Diencephalon (tissue), 1 donor: ENCODE results near the gene GPR146. TPM values are rescaled to one million over a fixed set of nuclear protein-coding genes. Genes with fewer than 3 reads are reported as not detected.
A peak's percentile ranks its signal among the peaks of the same experiment; 100 is the strongest.

ENCODE experiments used
- small RNA-seq: library from RNA; depleted of rRNA; stranded (forward); fragments of <200 nt; gene quantifications from one replicate; pipeline ENCODE3, GENCODE V24; 2014
- total RNA-seq: library from RNA; depleted of rRNA; stranded (reverse); fragments of >200 nt; gene quantifications from one replicate; pipeline ENCODE4 v1.2.3, GENCODE V29; 2014

Gene GPR146
- total RNA-seq, result 3.2 TPM

GRCh38 chr7:1044189-1045068 lies at the start of gene GPR146:
GPR146 (plus strand) TSS chr7:1044546; CDS start chr7:1057516, 12,970 bp downstream.

GRCh38 chr7:1087952-1088920 lies 43.9 kb downstream of the GPR146 start, which contains the start of gene GPER1:
GPER1 (plus strand) TSS chr7:1088113; CDS start chr7:1091729, 3,616 bp downstream.

Small RNAs within 50 kb of the gene (small RNA-seq; reads per million reads assigned to genes)
- 41.8 reads per million, percentile 96 among the genes with 10 or more reads in this experiment for gene MIR339

Other genes with a start within 250 kb of the GPR146 start
- gene SUN1, start 212.1 kb upstream of the GPR146 start, total RNA-seq, result 128 TPM
- gene GET4, start 168.0 kb upstream of the GPR146 start, total RNA-seq, result 17.5 TPM
- gene ADAP1, start 89.9 kb upstream of the GPR146 start, total RNA-seq, result 50.3 TPM
- 21.7 TPM for gene COX19, start 69.0 kb upstream of the GPR146 start, total RNA-seq
- not detected for gene CYP2W1, start 61.4 kb upstream of the GPR146 start, total RNA-seq
- 3.0 TPM for gene GPER1, start 43.6 kb downstream of the GPR146 start, total RNA-seq
- 28.6 TPM for gene ZFAND2A, start 115.7 kb downstream of the GPR146 start, total RNA-seq
- gene UNCX, start 188.3 kb downstream of the GPR146 start, total RNA-seq, result 2.3 TPM